NCI-H2196 (cell line): Measurements from ENCODE around the gene C4BPA.
A peak's percentile ranks its signal among the peaks of the same experiment; 100 is the strongest.

Experiments used
- DNase-seq: peaks from one replicate; lab custom pipeline; 2025; ENCODE audit not compliant: unreplicated experiment; lab: John Stamatoyannopoulos, UW

The C4BPA gene

GRCh38 chr1:207077012-207077411, 27.0 kb upstream of the C4BPA start:
- DNase-seq: no peak

GRCh38 chr1:207077470-207078377, 26.3 kb upstream of the C4BPA start:
- peak; percentile 63 for DNase-seq

GRCh38 chr1:207078578-207079132, 25.4 kb upstream of the C4BPA start:
- DNase-seq: no peak

- no peak for DNase-seq
Observed at GRCh38 chr1:207079706-207080241, 24.3 kb upstream of the C4BPA start.

DNA sequence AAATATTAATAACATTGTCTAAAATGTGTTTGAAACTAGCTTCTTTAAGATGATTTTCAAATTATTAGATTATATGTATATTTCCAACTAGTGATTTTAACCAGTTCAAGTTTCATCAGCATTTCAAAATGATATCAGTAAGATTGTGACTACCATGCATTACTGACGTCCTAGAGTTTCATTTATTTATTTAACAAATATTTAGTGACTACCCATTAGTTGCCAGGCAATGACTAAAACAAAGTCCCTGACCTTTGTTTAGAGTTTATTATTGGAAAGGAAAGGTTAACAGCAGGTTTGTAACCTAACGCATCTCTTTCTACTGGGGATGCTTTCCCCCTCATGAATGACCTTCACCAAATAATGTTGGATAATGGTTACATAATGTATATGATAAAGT, 22.9 kb upstream of the C4BPA start:
- no peak for DNase-seq

DNA sequence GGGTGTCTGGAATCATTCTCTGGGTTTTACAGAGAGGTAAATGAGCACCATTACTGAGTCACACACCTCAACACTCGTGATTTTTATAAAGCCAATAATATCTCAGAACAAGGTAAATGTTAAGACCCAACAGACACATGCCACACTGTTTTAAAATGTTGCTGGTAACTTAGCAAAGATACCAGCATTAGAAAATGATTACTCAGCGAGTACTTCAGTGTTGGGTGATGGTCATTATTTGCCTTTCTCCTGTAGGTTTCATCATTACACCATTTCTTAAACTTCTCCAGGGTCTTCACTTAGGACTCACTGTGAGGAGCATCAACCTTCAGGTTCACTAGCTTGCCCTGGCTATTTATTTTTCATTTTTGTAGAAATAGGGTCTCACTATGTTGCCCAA, 22.2 kb upstream of the C4BPA start:
- DNase-seq: no peak

- DNase-seq: no peak
Observed at GRCh38 chr1:207084232-207084631, 19.8 kb upstream of the C4BPA start.

- DNase-seq: peak; percentile 54
Observed at GRCh38 chr1:207084701-207085180, 19.3 kb upstream of the C4BPA start.

DNA sequence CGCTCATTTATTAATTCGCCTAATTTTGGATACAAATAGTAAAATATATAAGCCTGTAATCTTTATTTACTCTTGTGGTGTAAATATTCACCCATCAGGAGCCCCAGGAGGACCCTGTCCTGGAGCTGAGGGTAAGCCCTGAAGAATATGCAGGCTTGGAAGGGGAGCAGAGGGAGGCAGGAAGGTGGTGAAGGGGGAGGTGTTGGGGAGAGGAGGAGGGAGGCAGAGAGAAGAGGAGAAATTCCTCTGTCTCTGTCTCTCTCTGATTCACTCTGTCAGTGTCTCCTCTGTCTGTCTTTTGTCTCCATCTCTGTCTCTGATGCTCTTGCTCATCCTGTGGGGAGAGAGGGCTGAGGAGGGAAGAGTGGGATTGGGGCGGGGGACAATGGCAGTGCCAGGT, 18.1 kb upstream of the C4BPA start:
- no peak for DNase-seq

DNA sequence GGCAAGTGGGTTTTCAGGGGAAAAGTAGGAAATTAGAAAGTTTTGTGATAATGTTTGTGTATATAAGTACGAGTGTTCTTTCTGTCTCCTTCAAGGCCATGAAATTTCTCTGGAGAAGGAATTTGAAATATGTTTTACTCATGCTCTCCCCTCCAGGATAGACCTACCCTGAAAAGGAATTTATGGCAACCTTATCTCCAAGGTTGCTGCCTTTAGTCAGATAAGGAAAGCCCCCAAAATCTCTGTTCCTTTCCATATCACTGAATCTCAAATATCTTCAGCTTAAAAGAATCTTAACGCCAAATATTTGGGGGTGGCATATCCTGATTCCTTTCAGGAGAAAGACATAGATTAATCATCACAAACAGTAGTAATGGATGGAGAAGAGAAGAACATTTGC, 15.9 kb upstream of the C4BPA start:
- DNase-seq: no peak

GRCh38 chr1:207088701-207089626, 15.1 kb upstream of the C4BPA start, which contains the start of gene C4BPB:
Gene C4BPB (plus strand): TSS chr1:207088860. CDS start chr1:207089532, 672 bp downstream.
- peak; percentile 9 for DNase-seq

DNA sequence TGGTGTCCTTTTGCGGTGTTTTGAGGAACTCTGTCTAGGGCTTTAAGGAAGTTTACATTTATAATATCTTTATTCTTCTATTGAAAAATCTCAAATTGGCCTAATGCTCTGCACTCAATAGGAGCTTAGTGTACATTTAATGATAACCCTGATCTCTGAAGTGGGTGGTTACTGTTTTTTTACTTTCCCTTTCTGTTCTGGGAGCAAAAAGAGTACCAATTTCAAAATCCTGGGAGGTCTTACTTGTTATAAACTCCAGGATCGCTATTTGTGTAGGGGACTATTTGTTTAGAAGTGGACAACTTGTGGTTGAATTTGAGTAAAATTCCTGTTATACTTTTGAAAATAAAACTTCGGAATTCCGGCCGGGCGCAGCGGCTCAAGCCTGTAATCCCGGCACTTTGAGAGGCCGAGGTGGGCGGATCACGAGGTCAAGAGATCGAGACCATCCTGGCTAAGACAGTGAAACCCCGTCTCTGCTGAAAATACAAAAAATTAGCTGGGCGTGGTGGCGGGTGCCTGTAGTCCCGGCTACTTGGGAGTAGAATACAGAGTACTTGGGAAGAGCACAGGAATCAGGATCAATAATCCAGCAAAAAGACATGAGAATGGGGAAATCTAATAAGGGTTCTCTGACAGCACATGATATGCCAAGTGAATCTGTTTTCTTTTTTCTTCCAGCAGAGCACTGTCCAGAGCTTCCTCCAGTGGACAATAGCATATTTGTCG, 14.2 kb upstream of the C4BPA start:
- no peak for DNase-seq

- DNase-seq: no peak
Observed at GRCh38 chr1:207091200-207091908, 12.7 kb upstream of the C4BPA start.

- DNase-seq: no peak
Observed at GRCh38 chr1:207093944-207094343, 10.1 kb upstream of the C4BPA start.

DNA sequence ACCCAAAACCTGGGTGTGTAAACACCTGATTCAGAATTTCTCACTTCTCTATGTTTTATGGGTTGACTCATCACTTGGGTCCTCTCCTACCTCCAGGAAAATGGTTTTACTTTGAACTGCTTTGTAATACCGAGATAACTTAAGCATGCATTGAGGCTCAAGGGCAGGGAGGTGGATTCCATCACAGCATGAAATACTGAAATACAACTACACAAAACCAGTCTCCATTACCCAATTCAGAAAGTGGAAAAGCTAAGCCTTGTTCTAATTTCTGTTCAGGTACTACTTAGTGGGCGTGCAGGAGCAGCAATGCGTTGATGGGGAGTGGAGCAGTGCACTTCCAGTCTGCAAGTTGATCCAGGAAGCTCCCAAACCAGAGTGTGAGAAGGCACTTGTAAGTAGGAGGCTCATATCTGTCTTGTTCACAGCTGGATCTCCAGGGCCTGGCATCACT, 6.1 kb upstream of the C4BPA start:
- no peak for DNase-seq

DNA sequence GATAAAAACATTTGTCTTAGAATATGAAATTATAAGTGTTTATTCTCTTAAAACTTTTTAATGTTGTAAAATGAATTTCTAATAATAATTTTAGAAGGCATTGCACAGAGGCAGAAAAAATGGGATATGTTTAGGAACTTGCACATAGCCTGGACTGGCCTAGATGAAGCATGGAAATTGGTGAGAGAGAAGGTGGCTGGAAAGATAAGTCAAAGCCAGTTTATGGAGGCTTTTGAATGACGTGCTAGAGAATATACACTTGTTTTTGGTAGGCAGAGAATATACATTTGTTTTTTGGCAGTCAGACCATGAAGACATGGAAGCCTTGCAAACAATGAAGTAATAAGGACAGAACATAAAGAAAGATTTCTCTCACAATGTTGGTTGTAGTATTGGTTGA, 2.3 kb upstream of the C4BPA start:
- no peak for DNase-seq

DNA sequence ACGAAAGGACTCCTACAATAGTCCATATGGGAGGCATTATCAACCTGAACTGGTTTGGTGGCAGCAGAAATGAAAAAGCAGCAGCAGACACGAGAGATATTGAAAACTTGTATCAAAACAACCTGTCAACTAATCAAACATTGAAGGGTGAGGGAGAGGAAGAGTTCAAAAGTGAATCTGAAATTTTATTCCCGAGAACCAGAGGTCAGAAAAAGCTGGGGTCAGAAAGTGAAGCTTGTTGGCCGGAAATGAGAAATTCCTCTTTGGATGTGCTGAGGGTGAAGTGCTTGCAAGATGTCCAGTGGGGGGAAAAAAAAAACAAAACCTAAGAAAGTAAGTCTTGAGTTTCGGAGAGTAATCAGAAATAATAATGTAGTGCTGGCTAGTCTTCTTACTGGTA, 1.9 kb upstream of the C4BPA start:
- DNase-seq: no peak

DNA sequence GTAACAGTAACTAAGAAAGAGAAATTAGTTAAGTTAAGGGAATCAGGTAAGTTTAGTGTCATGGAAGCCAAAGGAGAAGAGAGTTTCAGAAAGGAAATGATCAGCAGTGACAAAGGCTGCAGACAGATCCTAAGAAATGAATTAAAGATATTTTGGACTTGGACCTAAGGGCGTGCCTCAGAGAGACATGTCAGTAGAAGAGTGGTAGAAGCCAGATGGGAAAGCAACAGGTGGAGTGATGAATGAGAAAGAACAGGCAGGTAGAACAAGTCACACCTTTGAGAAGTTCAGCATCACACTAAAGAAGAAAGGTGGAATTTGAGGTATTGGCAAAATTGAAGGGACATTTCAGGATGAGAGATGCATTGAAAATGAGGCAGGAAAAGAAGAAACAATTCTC, 1.4 kb upstream of the C4BPA start:
- no peak for DNase-seq

GRCh38 chr1:207109004-207109403, 5.0 kb downstream of the C4BPA start:
- DNase-seq: no peak
